PFSK-1 (cell line): Measurements from ENCODE around the gene LECT2.

Experiments
- FOXP2 ChIP-seq: optimal IDR thresholded peaks from 2 replicates; pipeline ENCODE3; 2011; ENCODE audit warnings: borderline replicate concordance, control low read depth, inconsistent platforms; ENCODE audit not compliant: insufficient read depth; ENCODE audit errors: extremely low read length, extremely low read depth
- POLR2AphosphoS5 ChIP-seq: IDR thresholded peaks from 2 replicates; pipeline ENCODE4 v1.6.1; 2012; ENCODE audit warnings: low read depth, mild to moderate bottlenecking, control low read depth, low read length, moderate library complexity
- REST ChIP-seq, 2 experiments: IDR thresholded peaks; 2 replicates each; pipeline versions ENCODE4 v1.6.1 to v1.8.0; 2011 to 2012; ENCODE audit warnings: low read depth in 2 of 2, low read length in 2 of 2, control low read depth in 1 of 2, inconsistent platforms in 1 of 2, mild to moderate bottlenecking in 1 of 2, moderate library complexity in 1 of 2; ENCODE audit not compliant: insufficient read depth in 1 of 2
- SIN3A ChIP-seq: IDR thresholded peaks from 2 replicates; pipeline ENCODE4 v1.6.1; 2012; ENCODE audit warnings: mild to moderate bottlenecking, low read length, moderate library complexity, borderline replicate concordance; ENCODE audit not compliant: insufficient read depth
- TAF1 ChIP-seq: IDR thresholded peaks from 2 replicates; pipeline ENCODE4 v1.6.1; 2012; ENCODE audit warnings: low read length, control low read depth, borderline replicate concordance; ENCODE audit not compliant: insufficient read depth

Gene LECT2

GRCh38 chr5:135952683-135953082 is 2.1 kb downstream of the LECT2 start:
- TF ChIP-seq SIN3A (no peak), POLR2AphosphoS5 (no peak), REST (IDR thresholded peaks at IDR 0.05; ENCODE audit: insufficient read depth in 1 of 2, low read depth in 2 of 2, low read length in 2 of 2) (no peak), FOXP2 (no peak), TAF1 (no peak)

GRCh38 chr5:135951807-135952206 is 3.0 kb downstream of the LECT2 start:
- TF ChIP-seq TAF1: no peak

- TF ChIP-seq TAF1: no peak
- no peak for TF ChIP-seq SIN3A
- TF ChIP-seq POLR2AphosphoS5: no peak
- TF ChIP-seq FOXP2: no peak
- TF ChIP-seq REST (IDR thresholded peaks at IDR 0.05; ENCODE audit: insufficient read depth in 1 of 2, low read depth in 2 of 2, low read length in 2 of 2): no peak
These were observed 3.5 kb downstream of the LECT2 start for GRCh38 chr5:135951257-135951656.

- TF ChIP-seq TAF1 (no peak), POLR2AphosphoS5 (no peak), SIN3A (no peak), REST (IDR thresholded peaks at IDR 0.05; ENCODE audit: insufficient read depth in 1 of 2, low read depth in 2 of 2, low read length in 2 of 2) (no peak), FOXP2 (no peak)
These were observed 4.2 kb downstream of the LECT2 start for GRCh38 chr5:135950611-135951010.

- TF ChIP-seq FOXP2 (no peak), SIN3A (no peak), REST (IDR thresholded peaks at IDR 0.05; ENCODE audit: insufficient read depth in 1 of 2, low read depth in 2 of 2, low read length in 2 of 2) (no peak)
These were observed 9.7 kb downstream of the LECT2 start for GRCh38 chr5:135944967-135945560.
